ENCODE measurements around the gene ZNF354B. TPM values are rescaled to one million over a fixed set of nuclear protein-coding genes. Genes with fewer than 3 reads are reported as not detected.
"Not testable (repeated sequence)": the region's sequence is repeated elsewhere in the genome, so short reads cannot be mapped to it uniquely, and the experiment has no call there.

ZNF354B gene
- total RNA-seq, 1 donor from 2014 or later, result 8.3 TPM

DNA sequence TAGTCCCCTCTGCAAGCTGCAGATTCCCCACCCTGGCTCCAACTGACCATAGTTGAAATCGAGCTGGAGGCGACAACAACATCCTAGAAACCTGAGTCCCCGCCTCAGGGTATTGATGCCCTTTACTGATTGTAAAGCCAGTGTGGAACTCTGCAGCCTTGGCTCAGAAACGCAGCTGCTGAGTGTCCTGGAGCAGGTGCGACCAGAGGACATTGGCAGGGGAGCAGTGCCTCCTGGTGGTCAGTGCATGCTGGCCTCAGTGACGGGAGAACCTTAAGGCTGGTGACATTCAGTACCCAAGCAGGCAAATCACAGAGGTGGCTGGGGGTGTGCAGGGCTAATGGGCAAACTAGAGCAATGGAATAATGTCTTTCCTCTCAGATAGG lies 20.4 kb upstream of the ZNF354B start:
- TF ChIP-seq, protein P1, sequence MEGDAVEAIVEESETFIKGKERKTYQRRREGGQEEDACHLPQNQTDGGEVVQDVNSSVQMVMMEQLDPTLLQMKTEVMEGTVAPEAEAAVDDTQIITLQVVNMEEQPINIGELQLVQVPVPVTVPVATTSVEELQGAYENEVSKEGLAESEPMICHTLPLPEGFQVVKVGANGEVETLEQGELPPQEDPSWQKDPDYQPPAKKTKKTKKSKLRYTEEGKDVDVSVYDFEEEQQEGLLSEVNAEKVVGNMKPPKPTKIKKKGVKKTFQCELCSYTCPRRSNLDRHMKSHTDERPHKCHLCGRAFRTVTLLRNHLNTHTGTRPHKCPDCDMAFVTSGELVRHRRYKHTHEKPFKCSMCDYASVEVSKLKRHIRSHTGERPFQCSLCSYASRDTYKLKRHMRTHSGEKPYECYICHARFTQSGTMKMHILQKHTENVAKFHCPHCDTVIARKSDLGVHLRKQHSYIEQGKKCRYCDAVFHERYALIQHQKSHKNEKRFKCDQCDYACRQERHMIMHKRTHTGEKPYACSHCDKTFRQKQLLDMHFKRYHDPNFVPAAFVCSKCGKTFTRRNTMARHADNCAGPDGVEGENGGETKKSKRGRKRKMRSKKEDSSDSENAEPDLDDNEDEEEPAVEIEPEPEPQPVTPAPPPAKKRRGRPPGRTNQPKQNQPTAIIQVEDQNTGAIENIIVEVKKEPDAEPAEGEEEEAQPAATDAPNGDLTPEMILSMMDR (IDR thresholded peaks at IDR 0.05), result peak in 2 of 3 experiments; percentile 7 to 52
- Histone ChIP-seq H3K27ac (no peak overlapping the region), H3K27me3 (no peaks in the 10 kb centered on the region), H3K9me3 (no peaks in the 10 kb centered on the region), H3K4me3 (no peak overlapping the region), H3K36me3 (no peaks in the 10 kb centered on the region), H3K4me1 (no peaks in the 10 kb centered on the region)
- intact Hi-C loops (cut with DNase I), result no loop called here
- no peak for DNase-seq (ENCODE audit: low spot score in 2 of 2)

DNA sequence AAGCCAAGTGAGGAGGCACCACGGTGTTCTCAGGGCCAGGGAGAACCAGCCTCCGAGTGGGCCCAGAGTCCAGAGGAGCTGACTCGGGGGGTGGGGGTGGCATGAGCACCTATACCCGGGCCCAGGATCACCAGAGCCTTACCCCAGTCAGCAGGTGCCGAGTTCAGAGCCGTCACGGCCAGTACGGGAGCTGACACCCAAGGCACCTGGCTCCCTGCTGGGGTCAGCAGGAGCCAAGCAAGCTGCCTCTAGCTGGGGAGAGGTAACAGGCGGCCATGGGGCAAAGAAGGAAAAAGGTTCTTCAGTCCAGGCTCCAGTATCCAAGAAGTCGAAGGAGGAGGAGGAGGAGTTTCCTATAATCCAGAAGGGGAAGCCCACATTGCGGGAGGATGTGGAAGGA lies 19.4 kb upstream of the ZNF354B start:
- intact Hi-C loops (cut with DNase I), result not testable (repeated sequence)

DNA sequence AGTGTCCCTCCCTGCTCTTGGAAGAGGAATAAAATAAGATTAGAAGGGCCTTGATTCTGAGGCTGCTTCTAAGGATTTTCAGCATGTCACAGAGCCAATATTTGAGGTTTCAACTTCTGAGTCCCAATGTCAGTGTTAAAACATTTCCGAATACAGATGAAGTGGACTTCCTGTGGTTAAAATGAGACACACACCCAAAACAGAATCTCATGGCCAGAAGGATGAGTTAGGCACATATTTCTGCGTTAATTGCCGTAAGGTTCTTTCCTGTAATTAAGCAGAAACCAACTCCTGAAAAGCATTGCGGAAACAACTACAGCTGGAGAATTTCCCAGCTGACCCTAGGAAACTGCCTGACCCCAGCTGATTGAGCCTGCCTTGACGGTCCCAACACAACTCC lies 10.4 kb upstream of the ZNF354B start:
- no peak for DNase-seq (ENCODE audit: low spot score in 2 of 2)
- Histone ChIP-seq H3K27me3 (no peaks in the 10 kb centered on the region), H3K4me1 (no peaks in the 10 kb centered on the region), H3K36me3 (no peaks in the 10 kb centered on the region), H3K27ac (no peak overlapping the region), H3K9me3 (no peaks in the 10 kb centered on the region), H3K4me3 (no peak overlapping the region)
- TF ChIP-seq, protein P1 (IDR thresholded peaks at IDR 0.05), result no peak
- intact Hi-C loops (cut with DNase I), result no loop called here

More for the DNA sequence above, 19.4 kb upstream of the ZNF354B start:
- not testable (repeated sequence) for H3K4me1 ChIP-seq; H3K27me3 ChIP-seq; H3K4me3 ChIP-seq; H3K9me3 ChIP-seq; DNase-seq (ENCODE audit: low spot score in 2 of 2); H3K27ac ChIP-seq; H3K36me3 ChIP-seq

DNA sequence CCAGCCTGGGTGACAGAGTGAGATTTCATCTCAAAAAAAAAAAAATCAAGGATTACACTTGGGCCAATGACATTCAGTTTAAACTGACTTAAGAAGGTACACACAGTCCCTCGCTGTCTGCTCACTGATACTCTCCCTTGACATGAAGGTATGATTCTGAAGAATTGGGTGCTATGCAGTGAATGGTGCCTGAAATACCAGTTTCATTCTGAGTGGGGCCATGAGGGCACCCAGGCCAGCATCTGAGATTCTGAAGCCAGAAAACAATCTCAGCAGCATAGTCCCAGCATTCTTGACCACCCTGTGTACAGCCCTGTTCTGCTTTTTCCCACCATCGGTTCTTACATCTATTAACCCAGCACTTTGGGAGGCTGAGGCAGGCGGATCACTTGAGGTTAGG lies 7.8 kb upstream of the ZNF354B start:
- H3K4me3 ChIP-seq, result no peak overlapping the region
- TF ChIP-seq, protein P1 (IDR thresholded peaks at IDR 0.05), result no peak
- no peaks in the 10 kb centered on the region for H3K9me3 ChIP-seq
- no peak for DNase-seq (ENCODE audit: low spot score in 2 of 2)
- no peaks in the 10 kb centered on the region for H3K4me1 ChIP-seq
- no peaks in the 10 kb centered on the region for H3K27me3 ChIP-seq
- intact Hi-C loops (cut with DNase I), result no loop called here
- H3K36me3 ChIP-seq, result no peaks in the 10 kb centered on the region
- H3K27ac ChIP-seq, result no peak overlapping the region

DNA sequence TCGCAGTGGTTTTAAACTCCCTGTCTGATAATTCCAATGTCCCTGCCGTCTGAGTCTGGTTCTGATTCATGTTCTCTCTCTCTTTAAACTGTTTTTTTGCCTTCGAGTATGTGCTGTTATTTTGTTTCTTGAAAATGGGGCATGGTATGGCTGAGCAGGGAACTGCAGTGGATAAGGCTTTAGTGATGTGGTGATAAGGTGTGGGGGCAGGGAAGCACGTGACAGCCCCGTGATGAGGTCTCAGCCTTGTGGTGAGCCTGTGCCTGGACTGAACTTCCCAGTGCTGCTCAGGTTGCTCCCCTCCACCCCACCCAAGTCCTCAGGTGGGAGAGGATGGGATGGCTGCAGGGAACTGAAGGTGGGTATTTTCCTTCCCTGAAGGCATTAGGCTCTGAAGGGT lies 5.5 kb upstream of the ZNF354B start:
- H3K4me1 ChIP-seq, result no peaks in the 10 kb centered on the region
- intact Hi-C loops (cut with DNase I), result no loop called here
- TF ChIP-seq, protein P1 (IDR thresholded peaks at IDR 0.05), result no peak

DNA sequence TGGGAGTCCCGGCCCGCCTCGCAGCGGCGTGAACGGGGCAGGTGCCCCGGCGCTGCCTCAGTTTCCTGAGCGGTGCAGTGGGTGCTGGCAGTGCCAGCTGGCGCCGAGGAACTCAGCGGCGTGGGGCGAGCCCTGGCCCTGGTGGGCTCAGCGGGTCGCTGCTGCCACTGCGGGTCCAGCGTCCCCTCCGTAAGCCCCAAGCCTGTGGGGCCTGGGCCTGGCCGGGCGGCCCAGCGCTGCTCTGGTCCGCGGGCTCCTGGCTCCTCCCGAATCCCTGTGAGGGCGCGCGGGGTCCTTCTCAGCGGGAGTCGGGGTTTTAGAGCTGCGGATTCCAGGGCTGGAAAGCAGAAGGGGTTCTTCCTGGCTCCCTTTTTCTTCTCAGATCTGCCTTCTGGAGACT lies 862 bp downstream of the ZNF354B start:
- peak overlapping the region; percentile 59 to 82 for H3K27ac ChIP-seq
- not testable (repeated sequence) for H3K27me3 ChIP-seq; DNase-seq (ENCODE audit: low spot score in 2 of 2); H3K4me1 ChIP-seq; H3K9me3 ChIP-seq
- peaks cover 14 to 26% of the 10 kb centered on the region in 2 donors for H3K36me3 ChIP-seq
- H3K4me3 ChIP-seq, result peak overlapping the region; percentile 89 to 93
- intact Hi-C loops (cut with DNase I), result loop anchor here (1.0 to 5.0 kb wide), 2 partner anchors 164 to 233 kb away; partner anchors contain the start of gene CLK4

More for the DNA sequence above, 5.5 kb upstream of the ZNF354B start:
- no peak for DNase-seq (ENCODE audit: low spot score in 2 of 2)
- H3K27me3 ChIP-seq, result no peaks in the 10 kb centered on the region
- no peak overlapping the region for H3K4me3 ChIP-seq
- H3K36me3 ChIP-seq, result no peaks in the 10 kb centered on the region
- H3K9me3 ChIP-seq, result no peaks in the 10 kb centered on the region
- no peak overlapping the region for H3K27ac ChIP-seq

DNA sequence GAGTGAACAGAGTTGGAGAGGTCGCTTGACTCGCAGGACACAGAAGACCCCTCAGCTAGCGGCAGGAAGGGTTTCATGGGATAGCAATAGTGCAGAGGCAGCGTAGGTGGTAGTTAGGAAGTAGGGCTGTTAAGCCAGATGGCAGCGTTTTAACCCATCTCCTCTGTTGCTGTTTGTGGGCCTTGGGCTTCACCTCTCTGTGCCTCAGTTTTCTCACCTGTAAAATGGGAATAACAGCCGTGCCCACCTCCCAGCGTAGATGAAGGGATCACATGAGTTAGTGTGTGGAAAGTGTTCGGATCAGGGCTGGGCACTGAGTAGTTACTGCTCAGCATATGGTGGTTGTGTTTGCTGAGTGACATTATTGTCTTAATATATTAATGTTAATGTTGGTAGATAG lies 1.9 kb downstream of the ZNF354B start:
- DNase-seq (ENCODE audit: low spot score in 2 of 2), result no peak
- H3K36me3 ChIP-seq, result peaks cover 24 to 36% of the 10 kb centered on the region in 2 donors
- intact Hi-C loops (cut with DNase I), result loop anchor here (5.0 kb wide), 1 partner anchor 234 kb away; the partner anchor contains the start of gene CLK4
- H3K27ac ChIP-seq, result no peak overlapping the region
- H3K4me3 ChIP-seq, result peak overlapping the region in 1 of 2 donors; percentile 40
- H3K9me3 ChIP-seq, result no peaks in the 10 kb centered on the region
- no peaks in the 10 kb centered on the region for H3K27me3 ChIP-seq
- TF ChIP-seq, protein P1 (IDR thresholded peaks at IDR 0.05), result no peak
- H3K4me1 ChIP-seq, result no peaks in the 10 kb centered on the region

Measured in ascending aorta (tissue), 2 donors.